Type B pancreatic cell (in vitro differentiated cells): Measurements from ENCODE around the gene ASB2. TPM values are rescaled to one million over a fixed set of nuclear protein-coding genes. Genes with fewer than 3 reads are reported as not detected.

ENCODE experiments used
- DNase-seq: peaks from one replicate; pipeline ENCODE4 v3.0.0; 2021; ENCODE audit warnings: mixed read lengths; ENCODE audit not compliant: unreplicated experiment; ENCODE audit errors: extremely low spot score
- H3K27ac Mint-ChIP-seq: 2 replicates; pipeline ENCODE4 v1.8.0; 2021; ENCODE audit warnings: mild to moderate bottlenecking, mixed read lengths
- H3K27me3 Mint-ChIP-seq: 2 replicates; pipeline ENCODE4 v1.8.0; 2021; ENCODE audit warnings: mixed read lengths
- H3K36me3 Mint-ChIP-seq: 2 replicates; pipeline ENCODE4 v1.8.0; 2021; ENCODE audit warnings: mixed read lengths
- H3K4me1 Mint-ChIP-seq: one replicate; pipeline ENCODE4 v1.8.0; 2021; ENCODE audit warnings: mixed read lengths; ENCODE audit not compliant: unreplicated experiment
- H3K4me3 Mint-ChIP-seq: 2 replicates; pipeline ENCODE4 v1.8.0; 2021; ENCODE audit warnings: mild to moderate bottlenecking, mixed read lengths
- H3K9me3 Mint-ChIP-seq: 2 replicates; pipeline ENCODE4 v1.8.0; 2021; ENCODE audit warnings: mixed read lengths
- total RNA-seq: library from RNA; stranded (reverse); gene quantifications from 2 replicates; pipeline ENCODE4 v1.2.1, GENCODE V29; 2021; ENCODE audit warnings: low replicate concordance
- TF ChIP-seq, protein P1 (sequence below): fragments of 200-600 bp; sonication (generic); conservative IDR thresholded peaks from 2 replicates; pipeline ENCODE4 v1.5.0; 2021; ENCODE audit warnings: antibody characterized with exemption, mild to moderate bottlenecking

The ASB2 gene
- total RNA-seq, 1 donor from 2014 or later = 0.60 TPM

DNA sequence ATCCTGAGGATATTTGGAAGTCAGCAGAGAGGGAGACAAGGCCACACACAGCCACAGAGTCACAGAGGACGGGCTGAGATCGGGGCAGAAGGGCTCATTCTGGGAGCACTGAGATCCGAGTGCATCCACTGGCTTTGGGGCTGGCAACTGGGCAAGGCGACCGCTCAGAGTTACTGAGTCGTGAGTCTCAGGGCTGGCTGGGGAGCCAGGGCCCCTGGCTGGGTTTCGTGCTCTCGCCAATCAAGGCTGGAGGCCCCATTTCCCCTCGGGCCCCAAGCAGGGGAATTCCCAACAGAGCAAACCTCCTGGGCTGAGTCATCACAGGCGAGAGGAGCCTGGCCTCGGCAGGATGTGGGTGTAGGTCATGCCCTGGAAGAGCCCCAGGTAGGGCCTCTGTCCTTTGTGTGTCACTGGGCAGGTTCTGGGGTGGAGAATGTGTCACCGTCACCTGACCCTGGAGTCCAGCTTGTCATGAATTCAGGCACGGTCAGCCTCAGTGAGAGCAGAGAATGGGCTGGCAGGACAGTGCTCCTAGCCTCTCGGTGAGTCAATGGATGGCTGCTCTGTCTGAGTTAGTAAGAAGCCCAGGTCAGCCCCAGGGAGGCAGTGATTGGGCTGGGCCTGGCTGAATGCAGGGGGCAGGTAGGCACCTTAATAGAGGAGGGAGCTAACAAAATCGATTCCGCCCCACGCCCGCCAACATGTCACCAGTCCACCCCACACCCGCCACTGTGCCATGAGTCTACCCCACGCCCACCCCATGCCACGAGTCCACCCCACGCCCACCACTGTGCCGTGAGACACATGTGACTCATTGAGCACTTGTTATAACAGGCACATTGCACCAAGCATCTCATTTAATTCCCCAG is 16.9 kb downstream of the ASB2 start:
- TF ChIP-seq, protein P1, sequence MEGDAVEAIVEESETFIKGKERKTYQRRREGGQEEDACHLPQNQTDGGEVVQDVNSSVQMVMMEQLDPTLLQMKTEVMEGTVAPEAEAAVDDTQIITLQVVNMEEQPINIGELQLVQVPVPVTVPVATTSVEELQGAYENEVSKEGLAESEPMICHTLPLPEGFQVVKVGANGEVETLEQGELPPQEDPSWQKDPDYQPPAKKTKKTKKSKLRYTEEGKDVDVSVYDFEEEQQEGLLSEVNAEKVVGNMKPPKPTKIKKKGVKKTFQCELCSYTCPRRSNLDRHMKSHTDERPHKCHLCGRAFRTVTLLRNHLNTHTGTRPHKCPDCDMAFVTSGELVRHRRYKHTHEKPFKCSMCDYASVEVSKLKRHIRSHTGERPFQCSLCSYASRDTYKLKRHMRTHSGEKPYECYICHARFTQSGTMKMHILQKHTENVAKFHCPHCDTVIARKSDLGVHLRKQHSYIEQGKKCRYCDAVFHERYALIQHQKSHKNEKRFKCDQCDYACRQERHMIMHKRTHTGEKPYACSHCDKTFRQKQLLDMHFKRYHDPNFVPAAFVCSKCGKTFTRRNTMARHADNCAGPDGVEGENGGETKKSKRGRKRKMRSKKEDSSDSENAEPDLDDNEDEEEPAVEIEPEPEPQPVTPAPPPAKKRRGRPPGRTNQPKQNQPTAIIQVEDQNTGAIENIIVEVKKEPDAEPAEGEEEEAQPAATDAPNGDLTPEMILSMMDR = no peak
- no peaks in the 10 kb centered on the region for H3K36me3 Mint-ChIP-seq
- no peaks in the 10 kb centered on the region for H3K9me3 Mint-ChIP-seq
- H3K27ac Mint-ChIP-seq = peak overlapping the region; percentile 81
- no peak for DNase-seq
- H3K4me1 Mint-ChIP-seq = peaks cover 17% of the 10 kb centered on the region
- no peaks in the 10 kb centered on the region for H3K27me3 Mint-ChIP-seq
- no peak overlapping the region for H3K4me3 Mint-ChIP-seq

DNA sequence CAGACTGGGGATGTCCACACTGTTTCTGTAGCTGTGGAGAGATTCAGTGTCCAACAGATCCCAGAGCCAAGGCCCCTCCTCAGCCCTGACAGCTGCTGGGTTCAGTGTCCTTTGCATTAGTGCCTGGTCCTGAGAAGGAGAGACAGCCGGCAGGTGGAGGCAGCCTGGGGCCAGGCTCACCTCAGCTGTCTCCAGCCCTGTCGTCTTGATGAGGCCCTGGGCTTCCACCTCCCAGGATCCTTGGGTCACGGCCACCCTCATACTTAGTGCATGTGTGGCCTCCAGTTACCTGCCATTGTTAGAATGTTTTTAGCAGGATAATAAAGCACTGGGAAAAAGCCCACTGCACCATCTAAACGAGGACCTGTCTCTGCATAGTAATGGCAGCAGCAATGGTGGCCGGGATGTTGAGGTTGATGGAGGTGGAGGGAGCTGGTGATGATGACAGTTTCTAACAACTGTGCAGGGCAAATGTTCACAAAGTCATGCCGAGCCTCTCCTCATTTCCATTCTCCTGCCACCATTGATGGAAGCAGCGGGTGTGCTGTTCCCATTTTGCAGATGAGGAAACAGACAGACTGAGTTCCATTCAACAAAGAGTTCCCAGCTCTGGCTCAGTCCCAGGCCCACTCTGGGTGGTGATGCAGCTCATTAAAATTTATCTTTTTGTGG is 17.7 kb downstream of the ASB2 start:
- TF ChIP-seq, protein P1 = no peak
- no peak for DNase-seq
- no peaks in the 10 kb centered on the region for H3K36me3 Mint-ChIP-seq
- no peak overlapping the region for H3K4me3 Mint-ChIP-seq
- H3K27me3 Mint-ChIP-seq = no peaks in the 10 kb centered on the region
- peak overlapping the region; percentile 81 for H3K27ac Mint-ChIP-seq
- no peaks in the 10 kb centered on the region for H3K9me3 Mint-ChIP-seq
- H3K4me1 Mint-ChIP-seq = peaks cover 20% of the 10 kb centered on the region

DNA sequence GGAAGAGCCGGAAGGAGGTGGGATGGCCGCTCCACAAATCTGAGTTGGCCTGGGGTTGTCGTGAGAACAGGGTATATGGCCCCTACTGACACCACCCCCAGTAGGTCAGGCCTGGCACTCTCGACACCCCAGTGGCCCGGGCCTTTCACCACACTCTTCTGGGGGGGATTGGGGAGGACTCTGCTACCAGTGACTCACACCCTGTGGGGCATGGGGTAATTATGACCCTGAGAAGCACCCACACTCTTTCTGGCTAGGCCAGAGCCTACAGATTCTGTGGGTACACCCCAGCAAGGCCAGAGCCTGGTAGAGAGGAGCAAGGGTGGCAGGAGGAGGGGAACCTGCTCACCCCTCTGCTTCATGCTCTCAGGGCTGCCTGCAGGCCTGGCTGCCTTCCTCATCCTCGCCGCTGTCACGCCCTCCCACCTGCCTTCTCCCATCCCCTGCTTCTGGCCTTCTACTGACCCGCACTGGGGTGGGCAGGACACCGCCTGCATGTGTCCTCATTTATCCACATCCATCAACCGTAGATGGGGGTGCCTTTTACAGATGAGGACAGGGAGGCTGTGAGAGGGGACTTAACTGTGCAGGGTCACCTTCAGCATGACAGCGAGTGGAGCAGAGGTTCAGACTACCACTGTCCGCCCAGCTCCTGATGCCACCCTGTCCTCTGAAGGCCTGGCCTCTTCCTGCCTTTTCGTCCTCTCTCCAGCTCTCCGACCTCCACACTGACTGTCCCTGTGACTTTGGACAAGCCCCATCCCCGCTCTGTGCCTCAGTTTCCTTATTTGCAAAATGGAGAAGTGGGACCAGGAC is 18.4 kb downstream of the ASB2 start:
- Mint-ChIP-seq H3K27me3 (no peaks in the 10 kb centered on the region), H3K9me3 (no peaks in the 10 kb centered on the region), H3K4me3 (no peak overlapping the region), H3K27ac (peak overlapping the region; percentile 48), H3K4me1 (peaks cover 20% of the 10 kb centered on the region), H3K36me3 (no peaks in the 10 kb centered on the region)
- TF ChIP-seq, protein P1 = no peak
- DNase-seq = no peak

DNA sequence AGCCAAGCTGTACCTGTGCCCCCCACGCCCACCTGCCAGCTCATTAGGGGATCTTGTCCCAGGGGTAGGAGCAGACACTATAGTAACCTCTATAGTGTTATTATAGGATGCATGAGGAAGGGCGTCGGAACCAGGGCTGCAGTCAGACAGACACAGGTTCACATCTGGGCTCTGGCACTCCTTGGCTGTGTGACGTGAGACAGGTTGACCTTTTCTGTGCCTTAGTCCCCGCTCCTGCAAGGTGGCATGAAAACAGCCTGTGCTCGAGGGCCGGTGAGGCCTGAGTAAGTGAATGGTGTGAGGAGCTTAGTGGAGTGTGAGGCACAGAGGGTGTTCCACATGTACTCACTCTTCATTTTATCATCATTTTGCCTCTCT is 19.0 kb downstream of the ASB2 start:
- peak overlapping the region; percentile 48 for H3K27ac Mint-ChIP-seq
- H3K4me3 Mint-ChIP-seq = no peak overlapping the region
- no peaks in the 10 kb centered on the region for H3K36me3 Mint-ChIP-seq
- DNase-seq = no peak
- no peaks in the 10 kb centered on the region for H3K27me3 Mint-ChIP-seq
- H3K4me1 Mint-ChIP-seq = peaks cover 20% of the 10 kb centered on the region
- no peaks in the 10 kb centered on the region for H3K9me3 Mint-ChIP-seq
- TF ChIP-seq, protein P1 = no peak

DNA sequence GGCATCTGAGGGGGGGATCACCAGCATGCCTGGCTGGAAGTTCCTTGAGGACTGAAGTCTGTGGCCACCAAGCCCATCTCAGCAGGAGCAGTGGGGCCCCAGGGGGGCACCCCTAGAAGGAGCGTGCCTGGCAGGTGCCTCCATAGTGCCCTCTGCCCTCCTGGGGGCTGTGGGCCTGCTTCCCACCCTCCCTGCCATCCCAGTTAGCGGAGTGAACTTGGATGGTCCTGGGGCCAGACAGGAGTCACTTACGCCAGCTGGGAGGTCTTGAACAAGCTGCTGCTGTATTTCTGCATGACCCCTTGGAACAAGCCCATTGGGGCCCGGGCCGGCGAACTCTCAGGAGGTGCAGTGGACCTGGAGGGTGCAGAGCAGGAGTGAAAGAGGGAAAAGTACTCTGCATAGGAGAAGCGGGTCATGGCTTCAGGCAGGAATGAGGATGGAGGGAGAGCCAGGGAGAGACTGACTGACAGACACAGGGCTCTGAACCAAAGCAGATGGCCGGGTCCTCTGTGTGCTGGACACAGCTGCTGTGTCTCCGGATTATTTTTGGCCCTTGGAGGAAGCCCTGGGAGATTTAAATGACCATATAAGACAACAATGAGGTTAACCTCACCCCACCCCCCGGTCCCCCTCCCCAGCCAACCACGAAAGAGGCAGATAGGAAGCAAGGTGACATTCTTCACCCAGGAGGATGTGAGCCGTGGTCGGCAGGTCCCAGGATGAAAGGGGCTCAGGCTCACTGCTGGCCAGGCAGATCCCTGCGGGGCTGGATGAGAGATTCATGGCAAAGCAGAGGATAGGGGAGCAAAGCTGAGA is 19.6 kb downstream of the ASB2 start:
- DNase-seq = no peak
- no peaks in the 10 kb centered on the region for H3K27me3 Mint-ChIP-seq
- H3K36me3 Mint-ChIP-seq = no peaks in the 10 kb centered on the region
- TF ChIP-seq, protein P1 = no peak
- H3K4me1 Mint-ChIP-seq = peaks cover 19% of the 10 kb centered on the region
- no peaks in the 10 kb centered on the region for H3K9me3 Mint-ChIP-seq
- no peak overlapping the region for H3K4me3 Mint-ChIP-seq
- no peak overlapping the region for H3K27ac Mint-ChIP-seq
